H1 (cell line): ENCODE data around the gene STAM2. TPM values are rescaled to one million over a fixed set of nuclear protein-coding genes. Genes with fewer than 3 reads are reported as not detected.

Experiments
- BRCA1 ChIP-seq: IDR thresholded peaks from 2 replicates; pipeline ENCODE4 v1.6.1; 2012; ENCODE audit warnings: low read depth, low read length, improper control_type of control experiment
- CHD1 ChIP-seq: IDR thresholded peaks from 2 replicates; pipeline ENCODE4 v1.6.1; 2012; ENCODE audit warnings: low read depth, low read length, improper control_type of control experiment
- EGR1 ChIP-seq: IDR thresholded peaks from 2 replicates; pipeline ENCODE4 v1.6.1; 2011; ENCODE audit warnings: low read depth, low read length, borderline replicate concordance
- JUN ChIP-seq: IDR thresholded peaks from 2 replicates; pipeline ENCODE4 v1.6.1; 2011; ENCODE audit warnings: low read depth, mild to moderate bottlenecking, improper control_type of control experiment, low read length
- NRF1 ChIP-seq: IDR thresholded peaks from 2 replicates; pipeline ENCODE4 v1.6.1; 2011; ENCODE audit warnings: mild to moderate bottlenecking, low read depth, low read length, improper control_type of control experiment
- RXRA ChIP-seq: IDR thresholded peaks from 2 replicates; pipeline ENCODE4 v1.6.1; 2011; ENCODE audit warnings: low read depth, mild to moderate bottlenecking, low read length, moderate library complexity; ENCODE audit not compliant: insufficient read depth
- SP4 ChIP-seq: IDR thresholded peaks from 2 replicates; pipeline ENCODE4 v1.6.1; 2012; ENCODE audit warnings: low read length, inconsistent platforms
- polyA plus RNA-seq, 7 experiments: library from polyadenylated mRNA; depleted of rRNA in 3 of 7; stranded (reverse) in 5 of 7; unstranded in 2 of 7; fragments of >200 nt in 5 of 7; fragments of 200-250 nt in 2 of 7; gene quantifications; 1 replicate in 5 of 7; 2 replicates in 1 of 7; 4 replicates in 1 of 7; pipeline versions ENCODE4 v1.2.1 to v1.2.3, GENCODE V29; 2011 to 2013; ENCODE audit warnings: missing spikeins in 2 of 7, mixed read lengths in 2 of 7
- total RNA-seq: library from RNA; stranded (reverse); fragmentation: NEBNext Ultra II Directional; extraction: Animal tissue kit (Norgen Biotek cat#: 25700); gene quantifications from 2 replicates; pipeline ENCODE4 v1.2.1, GENCODE V29; 2021
- TF ChIP-seq, protein P1 (sequence below): IDR thresholded peaks from 2 replicates; pipeline ENCODE4 v1.6.1; 2011; ENCODE audit warnings: low read depth, mild to moderate bottlenecking, low read length; ENCODE audit not compliant: insufficient read depth

The STAM2 gene
- total and polyA plus RNA-seq, 2 of the 8 experiments (the other 6 are each of a cell fraction or from before 2014, with no cell fraction given) = 5.4 to 9.4 TPM

DNA sequence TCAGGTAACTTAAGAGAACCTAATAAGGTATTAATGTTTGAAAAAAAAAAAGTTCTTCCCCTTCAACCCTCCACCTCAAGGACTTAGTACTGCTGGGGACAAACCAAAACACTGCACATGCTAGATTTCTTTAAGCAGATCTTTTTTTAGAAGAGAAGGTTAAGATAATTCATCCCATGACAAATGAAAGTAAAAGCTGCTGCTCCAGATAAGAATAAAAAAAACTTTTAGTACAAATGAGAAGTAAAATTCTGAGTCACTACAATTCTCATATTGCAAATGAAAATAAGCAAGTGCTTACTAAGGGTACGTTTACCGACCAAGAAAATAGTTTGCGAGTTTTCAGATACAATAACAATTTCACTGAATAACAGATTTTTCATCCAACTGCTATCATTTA lies 8.9 kb downstream of the STAM2 start (continued):
- no peak for TF ChIP-seq CHD1
- no peak for TF ChIP-seq JUN
- no peak for TF ChIP-seq RXRA
- TF ChIP-seq NRF1 = no peak
- TF ChIP-seq, protein P1, sequence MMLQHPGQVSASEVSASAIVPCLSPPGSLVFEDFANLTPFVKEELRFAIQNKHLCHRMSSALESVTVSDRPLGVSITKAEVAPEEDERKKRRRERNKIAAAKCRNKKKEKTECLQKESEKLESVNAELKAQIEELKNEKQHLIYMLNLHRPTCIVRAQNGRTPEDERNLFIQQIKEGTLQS = no peak
- TF ChIP-seq EGR1 = no peak
- no peak for TF ChIP-seq BRCA1
- no peak for TF ChIP-seq SP4
